GM12865 (cell line): ENCODE data around the gene PRUNE2.

Experiments
- DNase-seq: peaks from one replicate; pipeline ENCODE4 v3.0.0; 2010; ENCODE audit warnings: low read depth
- H3K4me3 ChIP-seq: 2 replicates; pipeline ENCODE4 v1.5.1; 2011; ENCODE audit warnings: mild to moderate bottlenecking, low read depth, low read length, control low read depth
- CTCF ChIP-seq: IDR thresholded peaks from 2 replicates; pipeline ENCODE4 v1.5.1; 2011; ENCODE audit warnings: low read length, control low read depth, low read depth, inconsistent platforms; ENCODE audit not compliant: insufficient read depth; ENCODE audit errors: missing control alignments

Gene PRUNE2

GRCh38 chr9:76561900-76562299 is 344.0 kb downstream of the PRUNE2 start:
- no peak for DNase-seq
- no peak for TF ChIP-seq CTCF
- H3K4me3 ChIP-seq, result no peak overlapping the region
